HL-60 (cell line): ENCODE measurements around the gene SLC25A1.

Experiments
- CTCF ChIP-seq: IDR thresholded peaks from one replicate; pipeline ENCODE4 v1.5.1; 2011; ENCODE audit warnings: low read length, control low read depth, inconsistent platforms; ENCODE audit not compliant: insufficient read depth
- GABPA ChIP-seq: IDR thresholded peaks from 2 replicates; pipeline ENCODE4 v1.6.1; 2012; ENCODE audit warnings: low read depth
- POLR2AphosphoS5 ChIP-seq: IDR thresholded peaks from 2 replicates; pipeline ENCODE4 v1.6.1; 2012; ENCODE audit warnings: low read depth
- TF ChIP-seq, protein P1 (sequence below): IDR thresholded peaks from 2 replicates; pipeline ENCODE4 v1.6.1; 2012; ENCODE audit warnings: low read depth; ENCODE audit not compliant: insufficient replicate concordance

DNA sequence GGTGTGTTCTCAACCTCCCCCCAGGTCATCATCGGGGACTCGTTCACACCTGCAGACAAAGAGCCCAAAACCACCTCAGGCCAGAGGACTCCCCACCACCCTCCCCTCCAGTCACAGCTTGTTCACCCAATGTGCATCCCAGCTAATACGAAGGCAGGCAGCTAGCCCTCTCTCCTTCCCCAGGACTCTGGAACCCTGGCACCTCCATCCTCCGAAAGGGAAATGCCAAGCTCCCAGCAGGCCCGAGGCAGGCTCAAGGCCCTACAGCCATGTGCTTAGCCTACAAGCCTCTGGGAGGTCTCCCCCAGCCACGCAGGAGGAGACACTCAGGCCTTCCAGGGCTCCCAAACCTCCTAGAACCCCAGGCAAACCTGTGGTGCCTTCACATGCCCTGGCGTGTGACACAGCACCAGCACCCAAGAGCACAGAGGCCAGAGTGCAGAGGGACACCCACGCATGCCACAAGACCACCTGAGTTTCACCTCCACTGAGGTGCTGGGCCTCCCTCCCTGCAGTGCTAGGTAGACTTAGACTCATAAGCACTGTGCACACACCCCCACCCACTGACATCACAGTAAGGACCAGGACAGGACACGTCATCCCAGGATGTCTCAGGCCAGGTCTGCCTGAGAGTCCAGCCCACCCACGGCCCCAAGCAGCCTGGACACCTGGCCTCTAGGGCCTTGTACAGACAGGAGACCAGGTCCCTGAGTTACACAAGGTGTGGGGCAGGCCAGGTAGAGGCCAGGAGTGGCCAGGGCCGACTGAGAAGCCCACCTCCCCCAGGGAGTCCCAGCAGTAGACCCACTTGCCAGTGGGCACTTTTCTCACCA lies 40.9 kb downstream of the SLC25A1 start:
- TF ChIP-seq CTCF, result no peak
- no peak for TF ChIP-seq POLR2AphosphoS5
- TF ChIP-seq, protein P1, sequence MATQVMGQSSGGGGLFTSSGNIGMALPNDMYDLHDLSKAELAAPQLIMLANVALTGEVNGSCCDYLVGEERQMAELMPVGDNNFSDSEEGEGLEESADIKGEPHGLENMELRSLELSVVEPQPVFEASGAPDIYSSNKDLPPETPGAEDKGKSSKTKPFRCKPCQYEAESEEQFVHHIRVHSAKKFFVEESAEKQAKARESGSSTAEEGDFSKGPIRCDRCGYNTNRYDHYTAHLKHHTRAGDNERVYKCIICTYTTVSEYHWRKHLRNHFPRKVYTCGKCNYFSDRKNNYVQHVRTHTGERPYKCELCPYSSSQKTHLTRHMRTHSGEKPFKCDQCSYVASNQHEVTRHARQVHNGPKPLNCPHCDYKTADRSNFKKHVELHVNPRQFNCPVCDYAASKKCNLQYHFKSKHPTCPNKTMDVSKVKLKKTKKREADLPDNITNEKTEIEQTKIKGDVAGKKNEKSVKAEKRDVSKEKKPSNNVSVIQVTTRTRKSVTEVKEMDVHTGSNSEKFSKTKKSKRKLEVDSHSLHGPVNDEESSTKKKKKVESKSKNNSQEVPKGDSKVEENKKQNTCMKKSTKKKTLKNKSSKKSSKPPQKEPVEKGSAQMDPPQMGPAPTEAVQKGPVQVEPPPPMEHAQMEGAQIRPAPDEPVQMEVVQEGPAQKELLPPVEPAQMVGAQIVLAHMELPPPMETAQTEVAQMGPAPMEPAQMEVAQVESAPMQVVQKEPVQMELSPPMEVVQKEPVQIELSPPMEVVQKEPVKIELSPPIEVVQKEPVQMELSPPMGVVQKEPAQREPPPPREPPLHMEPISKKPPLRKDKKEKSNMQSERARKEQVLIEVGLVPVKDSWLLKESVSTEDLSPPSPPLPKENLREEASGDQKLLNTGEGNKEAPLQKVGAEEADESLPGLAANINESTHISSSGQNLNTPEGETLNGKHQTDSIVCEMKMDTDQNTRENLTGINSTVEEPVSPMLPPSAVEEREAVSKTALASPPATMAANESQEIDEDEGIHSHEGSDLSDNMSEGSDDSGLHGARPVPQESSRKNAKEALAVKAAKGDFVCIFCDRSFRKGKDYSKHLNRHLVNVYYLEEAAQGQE, result no peak
- no peak for TF ChIP-seq GABPA
